Measurements from ENCODE around the gene ITLN2. TPM values are rescaled to one million over a fixed set of nuclear protein-coding genes. Genes with fewer than 3 reads are reported as not detected.

The ITLN2 gene
- total RNA-seq, 2 experiments from 2014 or later, result not detected

Other genes with a start within 250 kb of the ITLN2 start
- gene CD48, start 243.0 kb downstream of the ITLN2 start, total RNA-seq, result 100 to 1,000 TPM; 403 to 404 TPM
- 10 to 100 TPM; 13.7 to 15.3 TPM for gene SLAMF7, start 215.6 kb downstream of the ITLN2 start, total RNA-seq
- 10 to 100 TPM; 46.4 to 49.9 TPM for gene LY9, start 158.6 kb downstream of the ITLN2 start, total RNA-seq
- 1 to 10 TPM; 2.0 to 2.3 TPM for gene CD244, start 91.9 kb downstream of the ITLN2 start, total RNA-seq
- gene ITLN1, start 69.6 kb downstream of the ITLN2 start, total RNA-seq, result not detected
- gene F11R, start 66.3 kb upstream of the ITLN2 start, total RNA-seq, result 10 to 100 TPM; 13.9 to 16.2 TPM
- gene TSTD1, start 84.2 kb upstream of the ITLN2 start, total RNA-seq, result 10 to 100 TPM; 56.1 to 63.8 TPM
- 10 to 100 TPM; 67.4 to 68.0 TPM for gene USF1, start 91.2 kb upstream of the ITLN2 start, total RNA-seq
- gene ARHGAP30, start 115.1 kb upstream of the ITLN2 start, total RNA-seq, result 100 to 1,000 TPM; 331 to 339 TPM
- gene NECTIN4, start 134.7 kb upstream of the ITLN2 start, total RNA-seq, result not detected
- 1 to 10 TPM; 1.2 TPM for gene KLHDC9, start 143.6 kb upstream of the ITLN2 start, total RNA-seq
- 10 to 100 TPM; 76.6 to 78.8 TPM for gene PFDN2, start 163.2 kb upstream of the ITLN2 start, total RNA-seq
- gene NIT1, start 163.3 kb upstream of the ITLN2 start, total RNA-seq, result 10 to 100 TPM; 50.8 to 51.5 TPM
- 10 to 100 TPM; 38.2 to 40.0 TPM for gene DEDD, start 177.9 kb upstream of the ITLN2 start, total RNA-seq
- 100 to 1,000 TPM; 103 to 113 TPM for gene UFC1, start 199.2 kb upstream of the ITLN2 start, total RNA-seq
- 10 to 100 TPM; 32.5 to 34.8 TPM for gene USP21, start 204.7 kb upstream of the ITLN2 start, total RNA-seq
- gene PPOX, start 211.6 kb upstream of the ITLN2 start, total RNA-seq, result 10 to 100 TPM; 32.9 to 33.2 TPM
- gene B4GALT3, start 222.7 kb upstream of the ITLN2 start, total RNA-seq, result 10 to 100 TPM; 55.0 to 56.7 TPM
- 1 to 10 TPM in 1 of 2 experiments, under 1 TPM in 1; 0.83 to 1.2 TPM for gene ADAMTS4, start 244.2 kb upstream of the ITLN2 start, total RNA-seq
- gene NDUFS2, start 247.6 kb upstream of the ITLN2 start, total RNA-seq, result 10 to 100 TPM; 83.0 to 87.3 TPM

Measured in activated CD4-positive, alpha-beta memory T cell treated with anti-CD3 and anti-CD28 coated beads, Interleukin-2, amount 10 ng/mL, durations not matched to agents 7 days and 5 days (primary cell).